Suprapubic skin (tissue), 4 donors: ENCODE results near the gene EMC8. TPM values are rescaled to one million over a fixed set of nuclear protein-coding genes. Genes with fewer than 3 reads are reported as not detected.

ENCODE experiments used
- DNase-seq, 2 donors: peaks; one replicate each; pipeline ENCODE4 v3.0.0-alpha.2; 2019; ENCODE audit warnings: low spot score in 2 of 2
- H3K27ac ChIP-seq: fragments of 200-600 bp; sonication (generic); one replicate; pipeline ENCODE4 v1.5.1; 2019
- H3K27me3 ChIP-seq: fragments of 200-600 bp; sonication (generic); one replicate; pipeline ENCODE4 v1.5.1; 2019
- H3K36me3 ChIP-seq: fragments of 200-600 bp; sonication (generic); one replicate; pipeline ENCODE4 v1.5.1; 2019
- H3K4me1 ChIP-seq: fragments of 200-600 bp; sonication (generic); one replicate; pipeline ENCODE4 v1.5.1; 2019
- H3K4me3 ChIP-seq: fragments of 200-600 bp; sonication (generic); one replicate; pipeline ENCODE4 v1.5.1; 2019; ENCODE audit warnings: mild to moderate bottlenecking
- H3K9me3 ChIP-seq: fragments of 200-600 bp; sonication (generic); one replicate; pipeline ENCODE4 v1.5.1; 2019
- EP300 ChIP-seq: sonication (generic); formaldehyde crosslinking; IDR thresholded peaks from one replicate; pipeline ENCODE4 v1.6.1; 2017; ENCODE audit warnings: antibody characterized with exemption
- POLR2A ChIP-seq, 2 donors: fragments of 450-650 bp; IDR thresholded peaks; one replicate each; pipeline ENCODE4 v1.6.1; 2017; ENCODE audit warnings: antibody characterized with exemption in 2 of 2, mild to moderate bottlenecking in 2 of 2, moderate library complexity in 2 of 2
- POLR2AphosphoS5 ChIP-seq, 3 donors: sonication (generic); formaldehyde crosslinking; IDR thresholded peaks; one replicate each; pipeline ENCODE4 v1.6.1; 2017; ENCODE audit warnings: antibody characterized with exemption in 3 of 3
- WGBS: methylation state at CpG from one replicate; pipeline ENCODE4 v1.1.5; 2018; 5-methylcytosine and 5-hydroxymethylcytosine counted together
- total RNA-seq, 4 donors: library from RNA; depleted of rRNA; stranded (reverse); fragments of >200 nt; gene quantifications; one replicate each; pipeline ENCODE4 v1.1.0, GENCODE V29; 2016
- TF ChIP-seq, protein P1 (sequence below), 2 donors: fragments of 200-600 bp in 1 of 2; fragments of 450-650 bp in 1 of 2; sonication (generic) in 1 of 2; IDR thresholded peaks; one replicate each; pipeline ENCODE4 v1.5.1; 2016 to 2019; ENCODE audit warnings: antibody characterized with exemption in 2 of 2, mild to moderate bottlenecking in 1 of 2, moderate library complexity in 1 of 2

Gene EMC8
- total RNA-seq, 4 donors from 2014 or later: 20.4 to 39.5 (median 23.9) TPM

DNA sequence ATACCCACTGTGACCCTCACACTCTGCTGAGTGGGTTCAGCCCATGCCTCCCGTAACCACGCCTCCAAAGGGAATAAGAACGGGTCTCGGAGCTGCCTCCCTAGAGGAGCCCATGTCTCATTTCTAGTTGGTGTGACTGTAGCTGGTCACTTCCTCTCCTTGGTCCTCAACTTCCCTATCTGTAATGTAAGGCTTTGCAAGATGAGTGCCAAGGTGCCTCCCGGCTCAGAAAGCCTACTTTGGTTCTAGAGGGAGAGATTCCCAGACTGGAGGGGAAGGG, 69.2 kb downstream of the EMC8 start:
- Histone ChIP-seq H3K4me1 (no peaks in the 10 kb centered on the region), H3K36me3 (no peaks in the 10 kb centered on the region), H3K4me3 (no peak overlapping the region), H3K27me3 (peaks cover 5% of the 10 kb centered on the region), H3K9me3 (no peaks in the 10 kb centered on the region), H3K27ac (no peak overlapping the region)
- no peak for DNase-seq
- WGBS: 87% methylated on average over 5 of the region's 5 CpGs
- TF ChIP-seq POLR2A (IDR thresholded peaks at IDR 0.05) (no peak), EP300 (no peak), POLR2AphosphoS5 (IDR thresholded peaks at IDR 0.05) (no peak)
- TF ChIP-seq, protein P1, sequence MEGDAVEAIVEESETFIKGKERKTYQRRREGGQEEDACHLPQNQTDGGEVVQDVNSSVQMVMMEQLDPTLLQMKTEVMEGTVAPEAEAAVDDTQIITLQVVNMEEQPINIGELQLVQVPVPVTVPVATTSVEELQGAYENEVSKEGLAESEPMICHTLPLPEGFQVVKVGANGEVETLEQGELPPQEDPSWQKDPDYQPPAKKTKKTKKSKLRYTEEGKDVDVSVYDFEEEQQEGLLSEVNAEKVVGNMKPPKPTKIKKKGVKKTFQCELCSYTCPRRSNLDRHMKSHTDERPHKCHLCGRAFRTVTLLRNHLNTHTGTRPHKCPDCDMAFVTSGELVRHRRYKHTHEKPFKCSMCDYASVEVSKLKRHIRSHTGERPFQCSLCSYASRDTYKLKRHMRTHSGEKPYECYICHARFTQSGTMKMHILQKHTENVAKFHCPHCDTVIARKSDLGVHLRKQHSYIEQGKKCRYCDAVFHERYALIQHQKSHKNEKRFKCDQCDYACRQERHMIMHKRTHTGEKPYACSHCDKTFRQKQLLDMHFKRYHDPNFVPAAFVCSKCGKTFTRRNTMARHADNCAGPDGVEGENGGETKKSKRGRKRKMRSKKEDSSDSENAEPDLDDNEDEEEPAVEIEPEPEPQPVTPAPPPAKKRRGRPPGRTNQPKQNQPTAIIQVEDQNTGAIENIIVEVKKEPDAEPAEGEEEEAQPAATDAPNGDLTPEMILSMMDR (IDR thresholded peaks at IDR 0.05): no peak

DNA sequence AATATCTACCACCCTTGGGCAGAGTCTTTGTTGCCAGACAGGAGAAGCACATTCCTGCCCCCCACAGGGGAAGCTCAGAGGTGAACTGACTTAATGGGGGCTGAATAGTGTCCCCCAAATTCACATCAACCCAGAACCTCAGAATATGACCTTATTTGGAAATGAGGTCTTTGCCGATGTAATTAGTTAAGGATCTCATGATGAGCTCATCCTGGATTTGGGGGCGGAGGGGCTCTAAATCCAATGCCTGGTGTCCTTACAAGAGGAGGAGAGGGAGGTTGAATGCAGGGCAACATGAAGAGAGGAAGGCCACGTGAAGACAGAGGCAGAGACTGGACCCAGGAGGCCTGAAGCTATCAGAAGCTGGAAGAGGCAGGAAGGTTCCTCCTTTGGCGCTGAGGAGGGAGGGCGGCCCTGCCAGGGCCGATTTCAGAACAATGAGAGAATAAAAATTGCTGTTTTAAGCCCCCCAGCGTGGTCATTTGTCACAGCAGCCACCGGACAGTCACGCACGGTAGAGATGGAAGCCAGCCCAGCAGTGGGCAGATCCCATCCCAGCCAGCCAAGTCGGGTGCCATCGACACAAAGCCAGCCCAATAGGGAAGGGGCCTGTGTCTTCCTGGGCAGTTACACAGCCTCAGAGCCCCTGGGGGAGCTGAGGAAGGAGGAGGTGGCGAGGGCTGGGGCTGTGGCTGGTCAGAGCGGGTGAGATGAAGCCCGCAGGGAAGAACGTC, 69.7 kb downstream of the EMC8 start:
- Histone ChIP-seq H3K27me3 (peaks cover 5% of the 10 kb centered on the region), H3K36me3 (no peaks in the 10 kb centered on the region), H3K4me3 (no peak overlapping the region), H3K9me3 (no peaks in the 10 kb centered on the region), H3K4me1 (no peaks in the 10 kb centered on the region), H3K27ac (no peak overlapping the region)
- 78% methylated on average over 15 of the region's 16 CpGs for WGBS
- DNase-seq: no peak
- no peak for TF ChIP-seq POLR2AphosphoS5 (IDR thresholded peaks at IDR 0.05)
- TF ChIP-seq, protein P1 (IDR thresholded peaks at IDR 0.05): no peak
- no peak for TF ChIP-seq POLR2A (IDR thresholded peaks at IDR 0.05)
- no peak for TF ChIP-seq EP300

DNA sequence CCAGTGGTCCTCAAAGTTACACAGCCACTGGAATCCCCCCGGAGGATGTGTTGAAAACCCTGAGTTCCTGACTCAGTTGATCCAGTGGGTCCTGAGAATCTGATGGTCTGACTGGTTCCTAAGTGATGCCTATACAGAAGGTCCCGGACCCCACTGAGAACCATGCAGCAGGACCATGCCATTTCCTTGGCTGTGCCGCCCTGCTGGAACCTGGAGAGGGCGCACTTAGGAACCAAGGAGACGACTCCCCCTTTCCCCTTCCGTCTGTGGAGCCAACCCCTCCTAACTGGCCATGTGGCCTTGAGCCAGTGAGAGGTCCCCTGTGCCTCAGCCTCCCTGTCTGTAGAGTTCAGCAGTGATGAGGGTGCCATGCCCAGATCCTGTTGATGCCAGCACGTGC, 70.5 kb downstream of the EMC8 start:
- no peak for DNase-seq
- Histone ChIP-seq H3K27me3 (peaks cover 5% of the 10 kb centered on the region), H3K4me1 (no peaks in the 10 kb centered on the region), H3K27ac (no peak overlapping the region), H3K4me3 (no peak overlapping the region), H3K36me3 (no peaks in the 10 kb centered on the region), H3K9me3 (no peaks in the 10 kb centered on the region)
- WGBS: 78% methylated on average over 6 of the region's 7 CpGs
- TF ChIP-seq, protein P1 (IDR thresholded peaks at IDR 0.05): no peak
- no peak for TF ChIP-seq POLR2AphosphoS5 (IDR thresholded peaks at IDR 0.05)
- no peak for TF ChIP-seq EP300
- no peak for TF ChIP-seq POLR2A (IDR thresholded peaks at IDR 0.05)

Other genes with a start within 250 kb of the EMC8 start
- gene GSE1, start 186.2 kb downstream of the EMC8 start, total RNA-seq: 100 to 1,000 TPM in 2 of 4 donors, 10 to 100 TPM in 2; 46.7 to 144 (median 96.9) TPM
- 1 to 10 TPM in 3 of 4 donors, not detected in 1; 1.8 to 2.5 (median 1.9) TPM for gene GINS2, start 110.6 kb downstream of the EMC8 start, total RNA-seq
- gene C16orf74, start 48.4 kb downstream of the EMC8 start, total RNA-seq: 10 to 100 TPM; 11.0 to 13.0 (median 11.4) TPM
- gene COX4I1, start 151 bp upstream of the EMC8 start, total RNA-seq: 100 to 1,000 TPM; 369 to 505 (median 459) TPM
- gene IRF8, start 99.6 kb upstream of the EMC8 start, total RNA-seq: 10 to 100 TPM in 1 of 4 donors, 1 to 10 TPM in 3; 3.5 to 13.3 (median 5.7) TPM